ENCODE data around the gene PRKCSH. TPM values are rescaled to one million over a fixed set of nuclear protein-coding genes. Genes with fewer than 3 reads are reported as not detected.

PRKCSH gene
- total RNA-seq, 4 donors from 2014 or later = 81.0 to 141 (median 98.7) TPM

- Histone ChIP-seq H3K9me3 (no peaks in the 10 kb centered on the region), H3K4me3 (no peak overlapping the region), H3K27me3 (peaks cover 0 to 18% (median 0%) of the 10 kb centered on the region in 4 donors), H3K36me3 (peaks cover 0 to 11% (median 0%) of the 10 kb centered on the region in 4 donors), H3K27ac (replicated peaks in 1 of 4) (no peak overlapping the region), H3K4me1 (no peaks in the 10 kb centered on the region)
- WGBS = 88% methylated on average over 15 of the region's 22 CpGs
- TF ChIP-seq CTCF (IDR thresholded peaks at IDR 0.05) (no peak), POLR2AphosphoS5 (IDR thresholded peaks at IDR 0.05) (no peak)
- intact Hi-C loops (cut with DNase I) = no loop called here
- DNase-seq (ENCODE audit: extremely low spot score) = no peak
Measured at GRCh38 chr19:11397089-11397610, 38.3 kb upstream of the PRKCSH start.

DNA sequence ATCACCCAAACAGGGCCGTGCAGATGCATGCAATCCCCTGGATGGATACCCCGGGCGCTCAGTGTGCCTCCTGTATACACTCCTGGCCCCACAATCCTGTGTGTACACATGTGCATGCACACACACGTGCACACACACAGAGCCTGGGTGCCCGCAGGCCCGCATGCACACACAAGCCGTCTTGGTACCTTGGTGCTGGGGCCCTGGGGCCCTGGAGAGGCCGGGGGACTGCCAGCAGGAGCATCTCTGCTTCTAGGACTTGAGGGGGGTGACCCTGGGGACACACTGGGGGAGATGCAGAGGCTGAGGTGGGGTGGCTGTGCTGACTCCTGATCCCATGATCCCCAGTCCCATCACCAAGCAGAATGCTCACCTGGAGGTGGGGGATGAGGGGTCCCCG is 35.8 kb upstream of the PRKCSH start:
- H3K9me3 ChIP-seq = no peaks in the 10 kb centered on the region
- no peak overlapping the region for H3K4me3 ChIP-seq
- no peak overlapping the region for H3K27ac ChIP-seq (replicated peaks in 1 of 4)
- peaks cover 0 to 11% (median 0%) of the 10 kb centered on the region in 4 donors for H3K36me3 ChIP-seq
- WGBS = 90% methylated on average over 5 of the region's 9 CpGs
- no peaks in the 10 kb centered on the region for H3K4me1 ChIP-seq
- H3K27me3 ChIP-seq = peaks cover 0 to 10% (median 0%) of the 10 kb centered on the region in 4 donors
- DNase-seq (ENCODE audit: extremely low spot score) = no peak
- no peak for TF ChIP-seq EP300 (IDR thresholded peaks at IDR 0.05)
- no peak for TF ChIP-seq POLR2A (IDR thresholded peaks at IDR 0.05; ENCODE audit: low read depth)
- no peak for TF ChIP-seq CTCF (IDR thresholded peaks at IDR 0.05)
- TF ChIP-seq POLR2AphosphoS5 (IDR thresholded peaks at IDR 0.05) = no peak
- intact Hi-C loops (cut with DNase I) = no loop called here

DNA sequence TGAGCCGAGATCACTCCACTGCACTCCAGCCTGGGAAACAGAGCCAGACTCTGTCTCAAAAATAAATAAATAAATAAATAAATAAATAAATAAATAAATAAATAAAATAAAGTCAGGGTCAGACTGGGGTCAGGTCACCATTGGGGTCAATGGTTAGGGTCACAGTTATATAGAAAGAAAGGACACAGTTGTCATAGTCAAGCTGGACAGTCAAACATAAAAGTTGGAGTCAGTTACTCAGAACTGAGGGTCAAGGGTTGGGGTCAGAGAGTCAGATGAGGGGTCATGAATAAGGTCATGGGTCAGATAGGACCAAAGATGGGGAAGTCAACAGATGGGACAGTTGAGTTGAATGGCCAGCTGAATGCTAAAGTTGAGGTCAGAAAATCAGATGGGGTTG is 34.6 kb upstream of the PRKCSH start:
- intact Hi-C loops (cut with DNase I) = no loop called here
- WGBS = 77% methylated on average over 1 of the region's 1 CpG
- no peak for DNase-seq (ENCODE audit: extremely low spot score)
- Histone ChIP-seq H3K4me3 (no peak overlapping the region), H3K4me1 (no peaks in the 10 kb centered on the region), H3K36me3 (peaks cover 0 to 11% (median 0%) of the 10 kb centered on the region in 4 donors), H3K9me3 (no peaks in the 10 kb centered on the region), H3K27ac (replicated peaks in 1 of 4) (no peak overlapping the region), H3K27me3 (peaks cover 0 to 10% (median 0%) of the 10 kb centered on the region in 4 donors)
- TF ChIP-seq POLR2A (IDR thresholded peaks at IDR 0.05; ENCODE audit: low read depth) = no peak
- no peak for TF ChIP-seq CTCF (IDR thresholded peaks at IDR 0.05)
- no peak for TF ChIP-seq EP300 (IDR thresholded peaks at IDR 0.05)
- no peak for TF ChIP-seq POLR2AphosphoS5 (IDR thresholded peaks at IDR 0.05)

DNA sequence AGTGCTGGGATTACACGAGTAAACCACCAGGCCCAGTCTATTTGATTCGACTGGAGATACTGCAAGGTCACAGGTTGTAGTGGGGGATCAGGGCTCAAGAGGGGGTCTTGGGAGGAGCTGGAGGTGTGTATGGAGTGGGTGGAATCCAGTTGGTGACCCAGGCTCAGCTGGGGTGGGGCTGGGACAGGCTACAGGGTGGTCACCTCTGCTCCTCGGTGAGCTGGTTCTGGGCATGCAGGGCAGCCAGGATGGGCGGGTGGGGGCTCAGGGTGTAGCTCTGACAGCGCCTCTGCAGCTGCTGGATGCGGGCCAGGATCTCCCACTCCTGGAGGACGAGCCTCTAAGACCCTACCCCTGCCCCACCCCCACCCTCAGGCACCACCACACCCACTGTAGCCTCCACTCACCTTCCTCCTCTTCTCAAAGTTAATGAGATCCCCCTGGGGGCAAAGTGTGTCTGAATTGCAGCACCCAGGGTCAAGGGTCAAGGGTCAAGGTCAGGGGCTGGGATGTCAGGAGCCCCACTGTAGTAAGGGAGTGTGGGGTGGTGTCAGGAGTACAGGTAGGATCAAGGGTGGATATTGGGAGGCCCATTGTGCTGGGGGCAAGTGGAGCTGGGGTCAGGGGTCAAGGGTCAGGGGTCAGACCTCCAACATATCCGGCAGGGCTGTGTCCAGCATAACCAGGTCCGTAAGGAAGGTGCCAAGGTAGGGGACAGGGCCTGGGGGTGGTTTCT is 33.5 kb upstream of the PRKCSH start:
- no peak for DNase-seq (ENCODE audit: extremely low spot score)
- TF ChIP-seq POLR2AphosphoS5 (IDR thresholded peaks at IDR 0.05) = no peak
- TF ChIP-seq EP300 (IDR thresholded peaks at IDR 0.05) = no peak
- TF ChIP-seq CTCF (IDR thresholded peaks at IDR 0.05) = no peak
- no peak for TF ChIP-seq POLR2A (IDR thresholded peaks at IDR 0.05; ENCODE audit: low read depth)
- Histone ChIP-seq H3K4me3 (no peak overlapping the region), H3K4me1 (peaks cover 0 to 6% (median 6%) of the 10 kb centered on the region in 4 donors), H3K27me3 (peaks cover 0 to 18% (median 0%) of the 10 kb centered on the region in 4 donors), H3K36me3 (peaks cover 0 to 11% (median 0%) of the 10 kb centered on the region in 4 donors), H3K9me3 (no peaks in the 10 kb centered on the region), H3K27ac (replicated peaks in 1 of 4) (no peak overlapping the region)
- 73% methylated on average over 9 of the region's 9 CpGs for WGBS
- intact Hi-C loops (cut with DNase I) = no loop called here

All from esophagus muscularis mucosa (tissue), 4 donors.